ENCODE measurements around the gene NDST1.

NDST1 gene

DNA sequence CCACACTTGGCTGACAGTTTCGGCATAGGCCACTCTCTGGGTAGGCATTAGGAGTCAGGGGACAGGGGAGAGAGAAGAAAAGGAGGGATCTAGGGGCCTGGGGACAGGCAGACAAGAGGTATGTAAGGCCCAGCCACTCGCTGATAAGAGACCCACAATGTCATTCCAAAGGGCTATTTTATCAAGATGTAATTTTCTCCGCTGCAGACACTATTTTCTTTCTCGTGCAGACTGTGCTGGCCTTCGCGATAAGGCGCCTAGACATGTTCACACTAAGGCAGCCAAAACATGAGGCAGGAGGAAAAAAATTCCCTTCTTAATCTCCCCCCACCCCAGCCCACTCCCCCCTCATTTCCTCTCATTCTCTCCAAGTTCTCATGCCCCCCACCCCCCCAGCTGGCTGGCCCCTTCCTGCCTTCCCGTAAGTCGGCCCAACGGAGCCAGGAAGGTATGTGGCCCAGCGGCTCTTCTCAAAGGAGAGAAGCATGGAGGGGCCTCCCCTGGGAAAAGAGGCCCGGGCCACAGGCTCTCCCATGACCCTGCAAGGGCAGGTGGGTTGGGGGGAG is 87.6 kb downstream of the NDST1 start:
- Histone ChIP-seq H3K79me2 (ENCODE audit: control insufficient read depth, low read length) (no peaks in the 10 kb centered on the region), H3K4me1 (ENCODE audit: control insufficient read depth, low read length) (peaks cover 7% of the 10 kb centered on the region), H3K9me2 (replicated peaks; ENCODE audit: control insufficient read depth, low read length) (no peaks in the 10 kb centered on the region), H4K20me1 (ENCODE audit: control insufficient read depth, insufficient read depth, low read depth, low read length) (no peaks in the 10 kb centered on the region), H3K27ac (ENCODE audit: low read depth, low read length) (no peak overlapping the region), H3K27me3 (ENCODE audit: control insufficient read depth, low read length) (no peaks in the 10 kb centered on the region), H3K9me3 (ENCODE audit: control insufficient read depth, insufficient read depth, low read length) (no peaks in the 10 kb centered on the region), H3F3A (ENCODE audit: control insufficient read depth, insufficient read depth) (no peaks in the 10 kb centered on the region), H3K4me2 (ENCODE audit: low read length) (no peak overlapping the region), H3K4me3 (ENCODE audit: low read length) (no peak overlapping the region), H3K36me3 (ENCODE audit: control insufficient read depth, low read length) (no peaks in the 10 kb centered on the region)
- TF ChIP-seq EZH2phosphoT487 (IDR thresholded peaks at IDR 0.05; ENCODE audit: borderline replicate concordance, low read length): no peak
- TF ChIP-seq, protein P1, sequence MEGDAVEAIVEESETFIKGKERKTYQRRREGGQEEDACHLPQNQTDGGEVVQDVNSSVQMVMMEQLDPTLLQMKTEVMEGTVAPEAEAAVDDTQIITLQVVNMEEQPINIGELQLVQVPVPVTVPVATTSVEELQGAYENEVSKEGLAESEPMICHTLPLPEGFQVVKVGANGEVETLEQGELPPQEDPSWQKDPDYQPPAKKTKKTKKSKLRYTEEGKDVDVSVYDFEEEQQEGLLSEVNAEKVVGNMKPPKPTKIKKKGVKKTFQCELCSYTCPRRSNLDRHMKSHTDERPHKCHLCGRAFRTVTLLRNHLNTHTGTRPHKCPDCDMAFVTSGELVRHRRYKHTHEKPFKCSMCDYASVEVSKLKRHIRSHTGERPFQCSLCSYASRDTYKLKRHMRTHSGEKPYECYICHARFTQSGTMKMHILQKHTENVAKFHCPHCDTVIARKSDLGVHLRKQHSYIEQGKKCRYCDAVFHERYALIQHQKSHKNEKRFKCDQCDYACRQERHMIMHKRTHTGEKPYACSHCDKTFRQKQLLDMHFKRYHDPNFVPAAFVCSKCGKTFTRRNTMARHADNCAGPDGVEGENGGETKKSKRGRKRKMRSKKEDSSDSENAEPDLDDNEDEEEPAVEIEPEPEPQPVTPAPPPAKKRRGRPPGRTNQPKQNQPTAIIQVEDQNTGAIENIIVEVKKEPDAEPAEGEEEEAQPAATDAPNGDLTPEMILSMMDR (IDR thresholded peaks at IDR 0.05; ENCODE audit: low read depth, low read length, poor library complexity, severe bottlenecking): no peak

DNA sequence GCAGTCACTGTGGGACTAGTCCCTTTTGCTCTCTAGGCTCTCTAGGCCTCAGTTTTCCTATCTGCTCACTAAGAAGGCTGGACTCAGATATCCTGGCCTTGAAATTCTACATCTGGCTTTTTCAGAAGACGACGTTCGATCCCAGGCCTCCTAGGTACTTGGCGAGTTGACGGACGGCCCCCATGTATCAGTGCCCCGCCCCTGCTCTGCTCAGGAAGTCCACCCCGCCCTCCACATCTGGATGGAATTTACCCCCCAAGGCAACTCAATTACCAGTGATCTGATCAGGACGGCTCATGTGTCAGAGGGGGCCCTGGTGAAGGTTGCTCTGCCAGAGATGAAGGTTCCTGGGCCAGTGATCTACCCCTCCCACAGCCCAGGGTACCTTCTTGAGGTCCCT is 88.4 kb downstream of the NDST1 start:
- no peaks in the 10 kb centered on the region for H3K9me3 ChIP-seq (ENCODE audit: control insufficient read depth, insufficient read depth, low read length)
- H3K36me3 ChIP-seq (ENCODE audit: control insufficient read depth, low read length): no peaks in the 10 kb centered on the region
- H3K79me2 ChIP-seq (ENCODE audit: control insufficient read depth, low read length): no peaks in the 10 kb centered on the region
- H3F3A ChIP-seq (ENCODE audit: control insufficient read depth, insufficient read depth): no peaks in the 10 kb centered on the region
- no peaks in the 10 kb centered on the region for H4K20me1 ChIP-seq (ENCODE audit: control insufficient read depth, insufficient read depth, low read depth, low read length)
- TF ChIP-seq, protein P1 (IDR thresholded peaks at IDR 0.05; ENCODE audit: low read depth, low read length, poor library complexity, severe bottlenecking): no peak
- no peak for TF ChIP-seq EZH2phosphoT487 (IDR thresholded peaks at IDR 0.05; ENCODE audit: borderline replicate concordance, low read length)
- H3K27ac ChIP-seq (ENCODE audit: low read depth, low read length): no peak overlapping the region
- no peaks in the 10 kb centered on the region for H3K9me2 ChIP-seq (replicated peaks; ENCODE audit: control insufficient read depth, low read length)
- H3K27me3 ChIP-seq (ENCODE audit: control insufficient read depth, low read length): no peaks in the 10 kb centered on the region
- H3K4me2 ChIP-seq (ENCODE audit: low read length): no peak overlapping the region
- H3K4me3 ChIP-seq (ENCODE audit: low read length): no peak overlapping the region
- H3K4me1 ChIP-seq (ENCODE audit: control insufficient read depth, low read length): peaks cover 7% of the 10 kb centered on the region

DNA sequence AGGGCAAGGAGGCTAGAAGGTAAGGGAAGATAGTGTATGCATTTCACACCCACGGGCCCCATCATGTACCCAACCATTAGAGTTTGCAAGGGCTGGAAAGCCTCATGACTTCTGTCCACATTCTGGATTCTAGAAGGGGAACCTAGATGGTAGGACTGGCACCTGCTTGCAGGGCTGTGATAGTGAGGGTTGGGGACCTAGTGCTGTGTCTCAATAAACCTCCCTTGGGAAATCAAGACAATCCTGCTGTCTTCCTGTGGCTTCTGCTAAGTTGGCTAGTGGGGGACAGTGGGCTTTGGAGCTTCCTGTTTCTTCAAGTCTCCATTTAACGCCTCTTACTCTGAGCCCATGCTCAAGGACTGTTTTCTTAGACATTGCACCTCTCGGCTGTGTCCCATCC is 88.9 kb downstream of the NDST1 start:
- no peak overlapping the region for H3K27ac ChIP-seq (ENCODE audit: low read depth, low read length)
- no peaks in the 10 kb centered on the region for H3K9me3 ChIP-seq (ENCODE audit: control insufficient read depth, insufficient read depth, low read length)
- H3K4me2 ChIP-seq (ENCODE audit: low read length): no peak overlapping the region
- no peaks in the 10 kb centered on the region for H3F3A ChIP-seq (ENCODE audit: control insufficient read depth, insufficient read depth)
- H3K4me1 ChIP-seq (ENCODE audit: control insufficient read depth, low read length): peaks cover 7% of the 10 kb centered on the region
- TF ChIP-seq, protein P1 (IDR thresholded peaks at IDR 0.05; ENCODE audit: low read depth, low read length, poor library complexity, severe bottlenecking): no peak
- TF ChIP-seq EZH2phosphoT487 (IDR thresholded peaks at IDR 0.05; ENCODE audit: borderline replicate concordance, low read length): no peak
- no peaks in the 10 kb centered on the region for H4K20me1 ChIP-seq (ENCODE audit: control insufficient read depth, insufficient read depth, low read depth, low read length)
- H3K79me2 ChIP-seq (ENCODE audit: control insufficient read depth, low read length): no peaks in the 10 kb centered on the region
- no peaks in the 10 kb centered on the region for H3K27me3 ChIP-seq (ENCODE audit: control insufficient read depth, low read length)
- H3K4me3 ChIP-seq (ENCODE audit: low read length): no peak overlapping the region
- no peaks in the 10 kb centered on the region for H3K9me2 ChIP-seq (replicated peaks; ENCODE audit: control insufficient read depth, low read length)
- H3K36me3 ChIP-seq (ENCODE audit: control insufficient read depth, low read length): no peaks in the 10 kb centered on the region
